Ishikawa (cell line): ENCODE data around the gene PLIN4.

Experiments
- CEBPB ChIP-seq: IDR thresholded peaks from 2 replicates; pipeline ENCODE4 v1.6.1; 2012
- CREB1 ChIP-seq: IDR thresholded peaks from 2 replicates; pipeline ENCODE4 v1.6.1; 2012; ENCODE audit warnings: low read depth
- EGR1 ChIP-seq: IDR thresholded peaks from 2 replicates; pipeline ENCODE4 v1.6.1; 2012
- EP300 ChIP-seq: IDR thresholded peaks from 2 replicates; pipeline ENCODE4 v1.6.1; 2012; ENCODE audit warnings: borderline replicate concordance
- FOXM1 ChIP-seq: IDR thresholded peaks from 2 replicates; pipeline ENCODE4 v1.6.1; 2012; ENCODE audit warnings: low read depth, borderline replicate concordance
- NFIC ChIP-seq: IDR thresholded peaks from 2 replicates; pipeline ENCODE4 v1.6.1; 2012
- RAD21 ChIP-seq: IDR thresholded peaks from 2 replicates; pipeline ENCODE4 v1.6.1; 2012; ENCODE audit warnings: low read depth
- TAF1 ChIP-seq: IDR thresholded peaks from 2 replicates; pipeline ENCODE4 v1.6.1; 2012; ENCODE audit warnings: low read depth, mild to moderate bottlenecking
- TCF12 ChIP-seq: IDR thresholded peaks from 2 replicates; pipeline ENCODE4 v1.6.1; 2012; ENCODE audit warnings: low read depth
- TEAD4 ChIP-seq: IDR thresholded peaks from 2 replicates; pipeline ENCODE4 v1.6.1; 2012
- YY1 ChIP-seq: IDR thresholded peaks from 2 replicates; pipeline ENCODE4 v1.6.1; 2012; ENCODE audit warnings: low read depth
- ZBTB7A ChIP-seq: IDR thresholded peaks from 2 replicates; pipeline ENCODE4 v1.6.1; 2012; ENCODE audit warnings: low read depth
- TF ChIP-seq, protein P1 (sequence below): IDR thresholded peaks from 2 replicates; pipeline ENCODE4 v1.6.1; 2012
- TF ChIP-seq, protein P2 (sequence below): IDR thresholded peaks from 2 replicates; pipeline ENCODE4 v1.6.1; 2012
- TF ChIP-seq, protein P3 (sequence below): IDR thresholded peaks from 2 replicates; pipeline ENCODE4 v1.6.1; 2012; ENCODE audit warnings: low read depth, mild to moderate bottlenecking

Gene PLIN4

DNA sequence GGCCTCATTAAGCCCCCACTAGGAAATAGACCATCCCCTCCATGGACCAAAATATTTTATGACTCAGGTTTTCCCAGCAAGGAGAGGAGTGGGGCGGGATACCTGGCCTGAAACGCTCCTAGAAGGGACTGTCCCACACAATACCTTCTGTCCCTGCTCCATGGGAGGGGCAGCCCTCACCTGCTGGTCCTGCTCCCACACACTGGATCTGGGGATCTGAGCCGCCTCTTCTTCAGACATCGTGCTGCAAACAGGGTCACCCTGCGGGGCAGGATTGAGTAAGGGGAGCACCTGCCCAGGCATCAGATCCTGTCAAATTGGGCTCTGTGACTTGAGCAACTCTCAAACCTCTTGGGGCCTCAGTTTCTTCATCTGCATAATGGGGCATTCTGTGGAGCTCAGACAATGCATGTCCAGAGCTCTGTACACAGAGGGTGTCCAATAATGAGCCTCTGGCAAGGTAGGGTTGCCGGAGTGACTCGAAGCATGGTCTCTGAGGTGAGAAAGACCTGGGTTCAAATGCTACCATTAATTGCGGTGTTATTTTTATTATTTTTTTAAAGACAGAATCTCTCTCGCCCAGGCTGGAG lies 15.6 kb upstream of the PLIN4 start:
- no peak for TF ChIP-seq RAD21
- no peak for TF ChIP-seq EP300
- no peak for TF ChIP-seq YY1
- no peak for TF ChIP-seq NFIC
- TF ChIP-seq, protein P1, sequence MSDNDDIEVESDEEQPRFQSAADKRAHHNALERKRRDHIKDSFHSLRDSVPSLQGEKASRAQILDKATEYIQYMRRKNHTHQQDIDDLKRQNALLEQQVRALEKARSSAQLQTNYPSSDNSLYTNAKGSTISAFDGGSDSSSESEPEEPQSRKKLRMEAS = no peak
- TF ChIP-seq TEAD4 = no peak
- no peak for TF ChIP-seq CREB1
- TF ChIP-seq CEBPB = no peak

DNA sequence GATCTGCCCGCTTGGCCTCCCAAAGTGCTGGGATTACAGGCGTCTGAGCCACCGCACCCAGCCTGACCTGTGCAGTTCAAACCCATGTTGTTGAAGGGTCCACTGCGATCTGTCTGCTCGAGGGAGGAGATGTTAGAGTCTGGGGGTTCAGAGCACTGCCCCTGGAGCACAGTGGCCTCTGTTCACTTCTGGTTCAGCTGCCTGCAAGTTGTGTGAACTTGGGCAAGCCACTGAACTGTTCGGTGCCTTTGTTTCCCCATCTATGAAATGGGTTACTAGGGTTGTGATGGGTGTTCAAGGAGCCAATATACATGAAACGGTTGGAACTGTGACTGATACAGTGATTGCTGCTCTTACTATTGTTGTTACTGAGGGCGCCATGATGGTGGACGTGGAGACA lies 15.0 kb upstream of the PLIN4 start:
- TF ChIP-seq RAD21 (no peak), CREB1 (no peak), ZBTB7A (no peak), CEBPB (no peak), NFIC (no peak)
- TF ChIP-seq, protein P2, sequence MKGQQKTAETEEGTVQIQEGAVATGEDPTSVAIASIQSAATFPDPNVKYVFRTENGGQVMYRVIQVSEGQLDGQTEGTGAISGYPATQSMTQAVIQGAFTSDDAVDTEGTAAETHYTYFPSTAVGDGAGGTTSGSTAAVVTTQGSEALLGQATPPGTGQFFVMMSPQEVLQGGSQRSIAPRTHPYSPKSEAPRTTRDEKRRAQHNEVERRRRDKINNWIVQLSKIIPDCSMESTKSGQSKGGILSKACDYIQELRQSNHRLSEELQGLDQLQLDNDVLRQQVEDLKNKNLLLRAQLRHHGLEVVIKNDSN = no peak

DNA sequence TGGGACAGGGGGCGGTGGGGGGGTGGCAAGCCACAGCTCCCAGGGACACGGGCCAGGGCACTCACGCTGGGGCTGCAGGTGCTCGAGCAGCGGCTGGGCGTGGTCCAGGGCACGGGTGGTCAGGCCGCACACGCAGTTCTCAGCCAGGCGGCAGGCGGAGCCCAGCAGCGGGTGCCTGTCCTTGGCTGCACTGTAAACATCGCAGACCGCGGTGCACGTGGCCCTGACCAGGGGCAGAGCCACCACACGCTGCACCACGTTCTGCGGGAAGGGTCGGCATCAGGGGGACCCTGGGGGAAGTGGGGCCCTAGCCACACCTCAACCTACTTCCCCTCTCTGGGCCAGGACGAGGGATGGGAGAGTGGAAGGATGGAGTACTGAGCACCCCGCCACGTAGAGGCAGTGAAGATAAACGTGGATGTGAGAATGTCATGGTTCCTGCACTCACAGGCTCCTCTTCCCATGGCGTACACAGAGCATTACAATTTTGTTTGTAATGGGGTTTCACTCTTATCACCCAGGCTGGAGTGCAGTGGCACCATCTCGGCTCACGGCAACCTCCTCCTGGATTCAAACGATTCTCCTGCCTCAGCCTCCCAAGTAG lies 13.4 kb upstream of the PLIN4 start:
- no peak for TF ChIP-seq EGR1
- TF ChIP-seq, protein P1 = peak; percentile 85
- TF ChIP-seq, protein P2 = 0 out of 2 replicates have a peak, but pooled peaks have one; percentile 7

DNA sequence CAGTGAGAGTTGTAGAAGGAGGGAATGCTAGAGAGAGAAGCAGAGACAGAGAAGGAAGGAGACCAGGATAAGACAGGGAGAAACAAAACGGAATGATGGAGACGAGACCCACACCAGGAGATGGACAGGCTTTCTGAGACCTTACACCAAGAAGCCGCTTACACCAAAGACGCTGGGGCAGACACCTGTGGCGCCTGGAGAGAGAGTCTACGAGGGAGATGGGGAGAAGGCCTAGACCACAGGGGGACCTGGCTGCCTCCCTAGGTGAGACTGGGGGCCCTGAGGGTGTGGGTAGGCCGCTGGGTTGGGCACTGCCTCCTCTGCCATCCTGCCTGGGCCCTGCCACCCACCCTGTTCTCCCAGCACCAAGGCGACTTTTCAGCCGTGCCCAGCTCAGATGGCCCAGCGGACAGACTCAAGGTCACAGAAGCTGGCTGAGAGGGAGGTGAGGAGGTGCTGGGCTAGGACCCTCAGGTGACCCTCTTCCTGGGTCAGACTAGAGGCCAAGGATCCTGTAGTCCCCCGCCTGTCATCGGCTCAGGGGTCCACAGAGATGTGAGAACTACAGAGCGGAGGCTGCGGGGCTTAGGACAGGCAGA lies 11.7 kb upstream of the PLIN4 start:
- TF ChIP-seq YY1 = no peak
- TF ChIP-seq CREB1 = no peak
- no peak for TF ChIP-seq RAD21
- TF ChIP-seq CEBPB = no peak
- TF ChIP-seq, protein P1 = no peak
- TF ChIP-seq, protein P3, sequence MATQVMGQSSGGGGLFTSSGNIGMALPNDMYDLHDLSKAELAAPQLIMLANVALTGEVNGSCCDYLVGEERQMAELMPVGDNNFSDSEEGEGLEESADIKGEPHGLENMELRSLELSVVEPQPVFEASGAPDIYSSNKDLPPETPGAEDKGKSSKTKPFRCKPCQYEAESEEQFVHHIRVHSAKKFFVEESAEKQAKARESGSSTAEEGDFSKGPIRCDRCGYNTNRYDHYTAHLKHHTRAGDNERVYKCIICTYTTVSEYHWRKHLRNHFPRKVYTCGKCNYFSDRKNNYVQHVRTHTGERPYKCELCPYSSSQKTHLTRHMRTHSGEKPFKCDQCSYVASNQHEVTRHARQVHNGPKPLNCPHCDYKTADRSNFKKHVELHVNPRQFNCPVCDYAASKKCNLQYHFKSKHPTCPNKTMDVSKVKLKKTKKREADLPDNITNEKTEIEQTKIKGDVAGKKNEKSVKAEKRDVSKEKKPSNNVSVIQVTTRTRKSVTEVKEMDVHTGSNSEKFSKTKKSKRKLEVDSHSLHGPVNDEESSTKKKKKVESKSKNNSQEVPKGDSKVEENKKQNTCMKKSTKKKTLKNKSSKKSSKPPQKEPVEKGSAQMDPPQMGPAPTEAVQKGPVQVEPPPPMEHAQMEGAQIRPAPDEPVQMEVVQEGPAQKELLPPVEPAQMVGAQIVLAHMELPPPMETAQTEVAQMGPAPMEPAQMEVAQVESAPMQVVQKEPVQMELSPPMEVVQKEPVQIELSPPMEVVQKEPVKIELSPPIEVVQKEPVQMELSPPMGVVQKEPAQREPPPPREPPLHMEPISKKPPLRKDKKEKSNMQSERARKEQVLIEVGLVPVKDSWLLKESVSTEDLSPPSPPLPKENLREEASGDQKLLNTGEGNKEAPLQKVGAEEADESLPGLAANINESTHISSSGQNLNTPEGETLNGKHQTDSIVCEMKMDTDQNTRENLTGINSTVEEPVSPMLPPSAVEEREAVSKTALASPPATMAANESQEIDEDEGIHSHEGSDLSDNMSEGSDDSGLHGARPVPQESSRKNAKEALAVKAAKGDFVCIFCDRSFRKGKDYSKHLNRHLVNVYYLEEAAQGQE = no peak
- TF ChIP-seq, protein P2 = no peak
- no peak for TF ChIP-seq TAF1
- TF ChIP-seq TCF12 = no peak
- no peak for TF ChIP-seq EGR1
- no peak for TF ChIP-seq ZBTB7A
- TF ChIP-seq NFIC = no peak
- TF ChIP-seq EP300 = no peak
- no peak for TF ChIP-seq TEAD4
- TF ChIP-seq FOXM1 = no peak

DNA sequence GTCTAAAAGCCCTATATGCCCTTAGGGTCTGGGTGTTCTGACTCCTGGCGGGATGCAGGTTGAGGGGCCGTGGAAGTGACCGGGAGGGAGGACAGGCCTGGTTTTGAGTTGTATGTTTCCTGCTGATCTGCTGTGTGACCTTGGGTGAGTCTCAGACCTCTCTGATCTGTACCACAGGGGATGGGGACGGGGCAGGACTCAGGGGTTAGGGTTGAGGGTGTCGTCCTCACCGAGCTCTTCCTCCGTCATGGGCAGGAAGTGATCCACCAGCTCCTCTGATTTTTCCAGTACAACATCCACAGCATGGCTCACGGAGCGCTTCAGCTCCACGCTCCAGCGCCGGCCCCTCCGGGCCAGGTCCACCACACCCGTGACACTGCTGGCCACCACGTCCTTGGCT lies 10.6 kb upstream of the PLIN4 start:
- no peak for TF ChIP-seq EGR1
- TF ChIP-seq CREB1 = no peak
- TF ChIP-seq, protein P1 = no peak

DNA sequence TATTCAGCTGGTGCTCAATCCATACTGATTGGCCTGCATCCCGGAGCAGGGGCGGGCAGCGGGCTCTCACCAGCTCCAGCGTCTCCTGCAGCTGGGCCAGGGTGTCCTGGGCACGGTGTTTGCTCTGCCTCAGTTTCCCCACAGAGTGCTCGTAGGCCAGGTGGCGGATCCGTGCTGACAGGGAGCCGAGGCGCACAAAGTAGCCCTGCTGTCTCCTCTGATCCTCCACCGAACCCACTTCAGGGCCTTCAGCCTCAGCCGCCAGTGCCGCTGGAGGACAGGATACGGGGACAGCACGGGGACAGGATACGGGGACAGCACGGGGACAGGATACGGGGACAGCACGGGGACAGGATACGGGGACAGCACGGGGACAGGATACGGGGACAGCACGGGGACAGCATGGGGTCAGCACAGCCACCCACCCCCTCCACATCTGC lies 7.3 kb upstream of the PLIN4 start:
- TF ChIP-seq YY1 (no peak), FOXM1 (no peak), EP300 (no peak), EGR1 (no peak), TAF1 (no peak), CEBPB (no peak), CREB1 (no peak), TCF12 (no peak)
- TF ChIP-seq, protein P1 = no peak
